ENCODE measurements around the gene LRRC71. TPM values are rescaled to one million over a fixed set of nuclear protein-coding genes. Genes with fewer than 3 reads are reported as not detected.

Gene LRRC71
- polyA plus RNA-seq, 1 of the 3 experiments (the other 2 are of a cell fraction): 0.03 TPM

DNA sequence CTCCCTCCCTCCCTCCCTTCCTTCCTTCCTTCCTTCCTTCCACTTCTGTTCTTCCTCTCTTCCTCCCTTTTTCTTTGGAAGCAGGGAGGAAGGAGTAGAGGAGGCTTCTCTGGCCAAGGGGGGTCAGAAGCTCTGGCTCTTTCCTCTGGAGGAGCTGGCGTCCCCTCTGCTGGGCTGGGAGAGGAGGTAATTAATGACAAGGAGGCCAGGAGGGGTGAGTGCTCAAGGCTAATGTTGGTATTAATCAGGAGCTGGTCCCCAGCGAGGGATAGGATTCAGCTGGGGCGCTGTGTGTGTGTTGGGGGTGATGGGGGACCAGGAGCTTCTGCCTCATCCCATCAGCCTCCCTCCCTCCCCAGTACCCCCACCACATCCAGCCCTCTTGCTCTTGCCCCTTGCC lies 33.1 kb upstream of the LRRC71 start:
- Histone ChIP-seq H3K79me2 (ENCODE audit: insufficient read depth) (no peaks in the 10 kb centered on the region), H3K4me2 (no peak overlapping the region), H3K4me3 (ENCODE audit: low read depth in 2 of 2, low read length in 1 of 2) (no peak overlapping the region), H2AFZ (ENCODE audit: low read depth) (no peak overlapping the region), H3K9ac (no peak overlapping the region), H3K27ac (ENCODE audit: low read depth in 2 of 2, low read length in 1 of 2) (peak overlapping the region in 1 of 2 experiments; percentile 4; a peak in 1 of 4 replicates), H3K4me1 (ENCODE audit: control insufficient read depth in 1 of 2, insufficient read depth in 2 of 2, low read depth in 1 of 2, low read length in 1 of 2) (peaks cover 0 to 50% of the 10 kb centered on the region in 2 experiments; a peak in 1 of 4 replicates), H3K27me3 (ENCODE audit: insufficient read depth) (no peaks in the 10 kb centered on the region; the same call in 1 of the 2 replicates), H3F3A (replicated peaks; ENCODE audit: insufficient read depth) (peaks cover 16% of the 10 kb centered on the region), H4K20me1 (ENCODE audit: insufficient read depth) (no peaks in the 10 kb centered on the region), H3K9me2 (no peaks in the 10 kb centered on the region), H3K9me3 (no peaks in the 10 kb centered on the region), H3K36me3 (replicated peaks in 1 of 2; ENCODE audit: control insufficient read depth in 1 of 2, insufficient read depth in 2 of 2, low read length in 1 of 2) (no peaks in the 10 kb centered on the region)
- CTCF ChIA-PET: interaction anchor here (1.2 to 21.6 kb wide), 11 partner anchors 20 to 197 kb away, joined by 3 to 455 read pairs (median 114); partner anchors contain the start of genes INSRR, ISG20L2, METTL25B and MRPL24
- DNase-seq: peak; percentile 44
- WGBS (ENCODE audit: low lambda C conversion rate): 46% methylated on average over 3 of the region's 3 CpGs
- no peak for TF ChIP-seq RCOR1 (IDR thresholded peaks at IDR 0.05; ENCODE audit: low read length)
- no peak for TF ChIP-seq MEF2A (IDR thresholded peaks at IDR 0.05; ENCODE audit: borderline replicate concordance, low read depth)
- TF ChIP-seq RAD21 (IDR thresholded peaks at IDR 0.05; ENCODE audit: low read length): no peak
- TF ChIP-seq, protein P1, sequence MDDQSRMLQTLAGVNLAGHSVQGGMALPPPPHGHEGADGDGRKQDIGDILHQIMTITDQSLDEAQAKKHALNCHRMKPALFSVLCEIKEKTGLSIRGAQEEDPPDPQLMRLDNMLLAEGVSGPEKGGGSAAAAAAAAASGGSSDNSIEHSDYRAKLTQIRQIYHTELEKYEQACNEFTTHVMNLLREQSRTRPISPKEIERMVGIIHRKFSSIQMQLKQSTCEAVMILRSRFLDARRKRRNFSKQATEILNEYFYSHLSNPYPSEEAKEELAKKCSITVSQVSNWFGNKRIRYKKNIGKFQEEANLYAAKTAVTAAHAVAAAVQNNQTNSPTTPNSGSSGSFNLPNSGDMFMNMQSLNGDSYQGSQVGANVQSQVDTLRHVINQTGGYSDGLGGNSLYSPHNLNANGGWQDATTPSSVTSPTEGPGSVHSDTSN (IDR thresholded peaks at IDR 0.05): no peak
- TF ChIP-seq SIN3A (IDR thresholded peaks at IDR 0.05; ENCODE audit: borderline replicate concordance, low read depth, low read length): no peak
- no peak for TF ChIP-seq ELF1 (IDR thresholded peaks at IDR 0.05)
- TF ChIP-seq TCF12 (IDR thresholded peaks at IDR 0.05): no peak
- TF ChIP-seq, protein P2, sequence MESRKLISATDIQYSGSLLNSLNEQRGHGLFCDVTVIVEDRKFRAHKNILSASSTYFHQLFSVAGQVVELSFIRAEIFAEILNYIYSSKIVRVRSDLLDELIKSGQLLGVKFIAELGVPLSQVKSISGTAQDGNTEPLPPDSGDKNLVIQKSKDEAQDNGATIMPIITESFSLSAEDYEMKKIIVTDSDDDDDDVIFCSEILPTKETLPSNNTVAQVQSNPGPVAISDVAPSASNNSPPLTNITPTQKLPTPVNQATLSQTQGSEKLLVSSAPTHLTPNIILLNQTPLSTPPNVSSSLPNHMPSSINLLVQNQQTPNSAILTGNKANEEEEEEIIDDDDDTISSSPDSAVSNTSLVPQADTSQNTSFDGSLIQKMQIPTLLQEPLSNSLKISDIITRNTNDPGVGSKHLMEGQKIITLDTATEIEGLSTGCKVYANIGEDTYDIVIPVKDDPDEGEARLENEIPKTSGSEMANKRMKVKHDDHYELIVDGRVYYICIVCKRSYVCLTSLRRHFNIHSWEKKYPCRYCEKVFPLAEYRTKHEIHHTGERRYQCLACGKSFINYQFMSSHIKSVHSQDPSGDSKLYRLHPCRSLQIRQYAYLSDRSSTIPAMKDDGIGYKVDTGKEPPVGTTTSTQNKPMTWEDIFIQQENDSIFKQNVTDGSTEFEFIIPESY (IDR thresholded peaks at IDR 0.05; ENCODE audit: borderline replicate concordance, low read depth): no peak
- TF ChIP-seq SMC3 (IDR thresholded peaks at IDR 0.05; ENCODE audit: low read depth, low read length): no peak
- no peak for TF ChIP-seq NRF1 (IDR thresholded peaks at IDR 0.05; ENCODE audit: low read depth, low read length)
- no peak for TF ChIP-seq FOXJ3 (CRISPR knock-in tag; IDR thresholded peaks at IDR 0.05)
- TF ChIP-seq, protein P3, sequence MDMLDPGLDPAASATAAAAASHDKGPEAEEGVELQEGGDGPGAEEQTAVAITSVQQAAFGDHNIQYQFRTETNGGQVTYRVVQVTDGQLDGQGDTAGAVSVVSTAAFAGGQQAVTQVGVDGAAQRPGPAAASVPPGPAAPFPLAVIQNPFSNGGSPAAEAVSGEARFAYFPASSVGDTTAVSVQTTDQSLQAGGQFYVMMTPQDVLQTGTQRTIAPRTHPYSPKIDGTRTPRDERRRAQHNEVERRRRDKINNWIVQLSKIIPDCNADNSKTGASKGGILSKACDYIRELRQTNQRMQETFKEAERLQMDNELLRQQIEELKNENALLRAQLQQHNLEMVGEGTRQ (IDR thresholded peaks at IDR 0.05; ENCODE audit: borderline replicate concordance, low read depth, low read length): no peak
- POLR2A ChIA-PET: interaction anchor here (0.8 to 2.9 kb wide), 2 partner anchors 27 to 86 kb away, joined by 4 to 27 read pairs; partner anchors contain the start of genes INSRR and NTRK1

- Histone ChIP-seq H3K27me3 (ENCODE audit: insufficient read depth) (no peaks in the 10 kb centered on the region; the same call in 1 of the 2 replicates), H3K9ac (no peak overlapping the region), H3K4me3 (ENCODE audit: low read depth in 2 of 2, low read length in 1 of 2) (no peak overlapping the region), H3K4me2 (no peak overlapping the region), H3K79me2 (ENCODE audit: insufficient read depth) (no peaks in the 10 kb centered on the region), H3K36me3 (replicated peaks in 1 of 2; ENCODE audit: control insufficient read depth in 1 of 2, insufficient read depth in 2 of 2, low read length in 1 of 2) (no peaks in the 10 kb centered on the region), H3K27ac (ENCODE audit: low read depth in 2 of 2, low read length in 1 of 2) (no peak overlapping the region; a peak in 1 of 4 replicates), H2AFZ (ENCODE audit: low read depth) (no peak overlapping the region), H3F3A (replicated peaks; ENCODE audit: insufficient read depth) (peaks cover 16% of the 10 kb centered on the region), H3K4me1 (ENCODE audit: control insufficient read depth in 1 of 2, insufficient read depth in 2 of 2, low read depth in 1 of 2, low read length in 1 of 2) (peaks cover 0 to 46% of the 10 kb centered on the region in 2 experiments; a peak in 1 of 4 replicates), H4K20me1 (ENCODE audit: insufficient read depth) (no peaks in the 10 kb centered on the region), H3K9me2 (no peaks in the 10 kb centered on the region), H3K9me3 (no peaks in the 10 kb centered on the region)
- ChIA-PET POLR2A (interaction anchor here (0.8 to 2.9 kb wide), 2 partner anchors 27 to 87 kb away, joined by 4 to 27 read pairs; partner anchors contain the start of genes INSRR and NTRK1), CTCF (interaction anchor here (1.2 to 21.6 kb wide), 10 partner anchors 21 to 197 kb away, joined by 3 to 455 read pairs (median 135); partner anchors contain the start of genes INSRR, ISG20L2, METTL25B and MRPL24)
- WGBS (ENCODE audit: low lambda C conversion rate): 30% methylated on average over 6 of the region's 6 CpGs
- peak; percentile 44 for DNase-seq
- no peak for TF ChIP-seq TAF1 (IDR thresholded peaks at IDR 0.05; ENCODE audit: borderline replicate concordance, low read depth, low read length)
- TF ChIP-seq POLR2AphosphoS5 (IDR thresholded peaks at IDR 0.05; ENCODE audit: low read depth, low read length): no peak
- TF ChIP-seq RFX5 (IDR thresholded peaks at IDR 0.05; ENCODE audit: low read length): no peak
- no peak for TF ChIP-seq TCF12 (IDR thresholded peaks at IDR 0.05)
- TF ChIP-seq RAD21 (IDR thresholded peaks at IDR 0.05; ENCODE audit: low read length): no peak
- no peak for TF ChIP-seq FOXM1 (IDR thresholded peaks at IDR 0.05; ENCODE audit: low read depth)
- no peak for TF ChIP-seq JUND (IDR thresholded peaks at IDR 0.05)
- no peak for TF ChIP-seq MXI1 (IDR thresholded peaks at IDR 0.05; ENCODE audit: low read depth, low read length)
- TF ChIP-seq ELF1 (IDR thresholded peaks at IDR 0.05): no peak
- no peak for TF ChIP-seq GATA2 (CRISPR knock-in tag; IDR thresholded peaks at IDR 0.05)
- TF ChIP-seq CHD2 (IDR thresholded peaks at IDR 0.05; ENCODE audit: low read length, partially characterized antibody): no peak
Measured at GRCh38 chr1:156887734-156888133, 32.7 kb upstream of the LRRC71 start.
